Measurements from ENCODE around the gene CCDC15. TPM values are rescaled to one million over a fixed set of nuclear protein-coding genes. Genes with fewer than 3 reads are reported as not detected.

Gene CCDC15
- total and polyA plus RNA-seq, 2 of the 13 experiments (the other 11 are each of a cell fraction or from before 2014, with no cell fraction given) = 2.2 to 4.6 TPM

DNA sequence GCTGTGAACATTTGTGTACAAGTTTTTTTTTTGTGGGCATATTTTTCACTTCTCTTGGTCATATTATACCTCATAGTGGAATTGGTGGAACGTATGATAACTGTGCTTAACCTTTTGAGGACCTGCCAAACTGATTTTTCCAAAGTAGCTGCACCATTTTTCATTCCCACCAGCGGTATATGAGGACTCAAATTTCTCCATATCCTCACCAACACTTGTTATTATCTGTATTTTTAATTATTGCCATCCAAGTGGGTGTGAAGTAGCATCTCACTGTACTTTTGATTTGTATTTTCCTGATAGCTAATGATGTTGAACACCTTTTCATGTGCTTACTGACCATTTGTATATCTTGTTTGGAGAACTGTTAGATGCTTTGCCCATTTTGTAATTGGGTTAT lies 47.8 kb downstream of the CCDC15 start (continued):
- TF ChIP-seq, protein P1, sequence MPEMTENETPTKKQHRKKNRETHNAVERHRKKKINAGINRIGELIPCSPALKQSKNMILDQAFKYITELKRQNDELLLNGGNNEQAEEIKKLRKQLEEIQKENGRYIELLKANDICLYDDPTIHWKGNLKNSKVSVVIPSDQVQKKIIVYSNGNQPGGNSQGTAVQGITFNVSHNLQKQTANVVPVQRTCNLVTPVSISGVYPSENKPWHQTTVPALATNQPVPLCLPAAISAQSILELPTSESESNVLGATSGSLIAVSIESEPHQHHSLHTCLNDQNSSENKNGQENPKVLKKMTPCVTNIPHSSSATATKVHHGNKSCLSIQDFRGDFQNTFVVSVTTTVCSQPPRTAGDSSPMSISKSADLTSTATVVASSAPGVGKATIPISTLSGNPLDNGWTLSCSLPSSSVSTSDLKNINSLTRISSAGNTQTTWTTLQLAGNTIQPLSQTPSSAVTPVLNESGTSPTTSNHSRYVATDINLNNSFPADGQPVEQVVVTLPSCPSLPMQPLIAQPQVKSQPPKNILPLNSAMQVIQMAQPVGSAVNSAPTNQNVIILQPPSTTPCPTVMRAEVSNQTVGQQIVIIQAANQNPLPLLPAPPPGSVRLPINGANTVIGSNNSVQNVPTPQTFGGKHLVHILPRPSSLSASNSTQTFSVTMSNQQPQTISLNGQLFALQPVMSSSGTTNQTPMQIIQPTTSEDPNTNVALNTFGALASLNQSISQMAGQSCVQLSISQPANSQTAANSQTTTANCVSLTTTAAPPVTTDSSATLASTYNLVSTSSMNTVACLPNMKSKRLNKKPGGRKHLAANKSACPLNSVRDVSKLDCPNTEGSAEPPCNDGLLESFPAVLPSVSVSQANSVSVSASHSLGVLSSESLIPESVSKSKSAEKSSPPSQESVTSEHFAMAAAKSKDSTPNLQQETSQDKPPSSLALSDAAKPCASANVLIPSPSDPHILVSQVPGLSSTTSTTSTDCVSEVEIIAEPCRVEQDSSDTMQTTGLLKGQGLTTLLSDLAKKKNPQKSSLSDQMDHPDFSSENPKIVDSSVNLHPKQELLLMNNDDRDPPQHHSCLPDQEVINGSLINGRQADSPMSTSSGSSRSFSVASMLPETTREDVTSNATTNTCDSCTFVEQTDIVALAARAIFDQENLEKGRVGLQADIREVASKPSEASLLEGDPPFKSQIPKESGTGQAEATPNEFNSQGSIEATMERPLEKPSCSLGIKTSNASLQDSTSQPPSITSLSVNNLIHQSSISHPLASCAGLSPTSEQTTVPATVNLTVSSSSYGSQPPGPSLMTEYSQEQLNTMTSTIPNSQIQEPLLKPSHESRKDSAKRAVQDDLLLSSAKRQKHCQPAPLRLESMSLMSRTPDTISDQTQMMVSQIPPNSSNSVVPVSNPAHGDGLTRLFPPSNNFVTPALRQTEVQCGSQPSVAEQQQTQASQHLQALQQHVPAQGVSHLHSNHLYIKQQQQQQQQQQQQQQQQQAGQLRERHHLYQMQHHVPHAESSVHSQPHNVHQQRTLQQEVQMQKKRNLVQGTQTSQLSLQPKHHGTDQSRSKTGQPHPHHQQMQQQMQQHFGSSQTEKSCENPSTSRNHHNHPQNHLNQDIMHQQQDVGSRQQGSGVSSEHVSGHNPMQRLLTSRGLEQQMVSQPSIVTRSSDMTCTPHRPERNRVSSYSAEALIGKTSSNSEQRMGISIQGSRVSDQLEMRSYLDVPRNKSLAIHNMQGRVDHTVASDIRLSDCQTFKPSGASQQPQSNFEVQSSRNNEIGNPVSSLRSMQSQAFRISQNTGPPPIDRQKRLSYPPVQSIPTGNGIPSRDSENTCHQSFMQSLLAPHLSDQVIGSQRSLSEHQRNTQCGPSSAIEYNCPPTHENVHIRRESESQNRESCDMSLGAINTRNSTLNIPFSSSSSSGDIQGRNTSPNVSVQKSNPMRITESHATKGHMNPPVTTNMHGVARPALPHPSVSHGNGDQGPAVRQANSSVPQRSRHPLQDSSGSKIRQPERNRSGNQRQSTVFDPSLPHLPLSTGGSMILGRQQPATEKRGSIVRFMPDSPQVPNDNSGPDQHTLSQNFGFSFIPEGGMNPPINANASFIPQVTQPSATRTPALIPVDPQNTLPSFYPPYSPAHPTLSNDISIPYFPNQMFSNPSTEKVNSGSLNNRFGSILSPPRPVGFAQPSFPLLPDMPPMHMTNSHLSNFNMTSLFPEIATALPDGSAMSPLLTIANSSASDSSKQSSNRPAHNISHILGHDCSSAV (CRISPR knock-in tag; IDR thresholded peaks at IDR 0.05; ENCODE audit: borderline replicate concordance) = no peak
- TF ChIP-seq ZNF577 (CRISPR knock-in tag; IDR thresholded peaks at IDR 0.05; ENCODE audit: borderline replicate concordance, low read depth) (no peak), HNRNPLL (IDR thresholded peaks at IDR 0.05; ENCODE audit: low read depth, low read length, poor library complexity, severe bottlenecking) (no peak), NCOR1 (IDR thresholded peaks at IDR 0.05; ENCODE audit: borderline replicate concordance, low read length) (no peak), MTF1 (CRISPR knock-in tag; IDR thresholded peaks at IDR 0.05) (no peak), ZNF282 (IDR thresholded peaks at IDR 0.05; ENCODE audit: partially characterized antibody) (no peak), ZNF496 (CRISPR knock-in tag; IDR thresholded peaks at IDR 0.05; ENCODE audit: insufficient replicate concordance) (no peak), ZNF737 (CRISPR knock-in tag; IDR thresholded peaks at IDR 0.05; ENCODE audit: borderline replicate concordance) (no peak)
- TF ChIP-seq, protein P2, sequence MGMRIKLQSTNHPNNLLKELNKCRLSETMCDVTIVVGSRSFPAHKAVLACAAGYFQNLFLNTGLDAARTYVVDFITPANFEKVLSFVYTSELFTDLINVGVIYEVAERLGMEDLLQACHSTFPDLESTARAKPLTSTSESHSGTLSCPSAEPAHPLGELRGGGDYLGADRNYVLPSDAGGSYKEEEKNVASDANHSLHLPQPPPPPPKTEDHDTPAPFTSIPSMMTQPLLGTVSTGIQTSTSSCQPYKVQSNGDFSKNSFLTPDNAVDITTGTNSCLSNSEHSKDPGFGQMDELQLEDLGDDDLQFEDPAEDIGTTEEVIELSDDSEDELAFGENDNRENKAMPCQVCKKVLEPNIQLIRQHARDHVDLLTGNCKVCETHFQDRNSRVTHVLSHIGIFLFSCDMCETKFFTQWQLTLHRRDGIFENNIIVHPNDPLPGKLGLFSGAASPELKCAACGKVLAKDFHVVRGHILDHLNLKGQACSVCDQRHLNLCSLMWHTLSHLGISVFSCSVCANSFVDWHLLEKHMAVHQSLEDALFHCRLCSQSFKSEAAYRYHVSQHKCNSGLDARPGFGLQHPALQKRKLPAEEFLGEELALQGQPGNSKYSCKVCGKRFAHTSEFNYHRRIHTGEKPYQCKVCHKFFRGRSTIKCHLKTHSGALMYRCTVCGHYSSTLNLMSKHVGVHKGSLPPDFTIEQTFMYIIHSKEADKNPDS (CRISPR knock-in tag; IDR thresholded peaks at IDR 0.05) = no peak
- TF ChIP-seq, protein P3, sequence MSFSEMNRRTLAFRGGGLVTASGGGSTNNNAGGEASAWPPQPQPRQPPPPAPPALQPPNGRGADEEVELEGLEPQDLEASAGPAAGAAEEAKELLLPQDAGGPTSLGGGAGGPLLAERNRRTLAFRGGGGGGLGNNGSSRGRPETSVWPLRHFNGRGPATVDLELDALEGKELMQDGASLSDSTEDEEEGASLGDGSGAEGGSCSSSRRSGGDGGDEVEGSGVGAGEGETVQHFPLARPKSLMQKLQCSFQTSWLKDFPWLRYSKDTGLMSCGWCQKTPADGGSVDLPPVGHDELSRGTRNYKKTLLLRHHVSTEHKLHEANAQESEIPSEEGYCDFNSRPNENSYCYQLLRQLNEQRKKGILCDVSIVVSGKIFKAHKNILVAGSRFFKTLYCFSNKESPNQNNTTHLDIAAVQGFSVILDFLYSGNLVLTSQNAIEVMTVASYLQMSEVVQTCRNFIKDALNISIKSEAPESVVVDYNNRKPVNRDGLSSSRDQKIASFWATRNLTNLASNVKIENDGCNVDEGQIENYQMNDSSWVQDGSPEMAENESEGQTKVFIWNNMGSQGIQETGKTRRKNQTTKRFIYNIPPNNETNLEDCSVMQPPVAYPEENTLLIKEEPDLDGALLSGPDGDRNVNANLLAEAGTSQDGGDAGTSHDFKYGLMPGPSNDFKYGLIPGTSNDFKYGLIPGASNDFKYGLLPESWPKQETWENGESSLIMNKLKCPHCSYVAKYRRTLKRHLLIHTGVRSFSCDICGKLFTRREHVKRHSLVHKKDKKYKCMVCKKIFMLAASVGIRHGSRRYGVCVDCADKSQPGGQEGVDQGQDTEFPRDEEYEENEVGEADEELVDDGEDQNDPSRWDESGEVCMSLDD (CRISPR knock-in tag; IDR thresholded peaks at IDR 0.05; ENCODE audit: borderline replicate concordance) = no peak

All from HepG2 (cell line).